GM18526 (cell line): Measurements from ENCODE around the gene FN3KRP.

Experiments
- POLR2A ChIP-seq: IDR thresholded peaks from 3 replicates; pipeline ENCODE4 v1.6.1; 2011; ENCODE audit not compliant: insufficient read length; ENCODE audit errors: extremely low read depth

FN3KRP gene, protein sequence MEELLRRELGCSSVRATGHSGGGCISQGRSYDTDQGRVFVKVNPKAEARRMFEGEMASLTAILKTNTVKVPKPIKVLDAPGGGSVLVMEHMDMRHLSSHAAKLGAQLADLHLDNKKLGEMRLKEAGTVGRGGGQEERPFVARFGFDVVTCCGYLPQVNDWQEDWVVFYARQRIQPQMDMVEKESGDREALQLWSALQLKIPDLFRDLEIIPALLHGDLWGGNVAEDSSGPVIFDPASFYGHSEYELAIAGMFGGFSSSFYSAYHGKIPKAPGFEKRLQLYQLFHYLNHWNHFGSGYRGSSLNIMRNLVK

DNA sequence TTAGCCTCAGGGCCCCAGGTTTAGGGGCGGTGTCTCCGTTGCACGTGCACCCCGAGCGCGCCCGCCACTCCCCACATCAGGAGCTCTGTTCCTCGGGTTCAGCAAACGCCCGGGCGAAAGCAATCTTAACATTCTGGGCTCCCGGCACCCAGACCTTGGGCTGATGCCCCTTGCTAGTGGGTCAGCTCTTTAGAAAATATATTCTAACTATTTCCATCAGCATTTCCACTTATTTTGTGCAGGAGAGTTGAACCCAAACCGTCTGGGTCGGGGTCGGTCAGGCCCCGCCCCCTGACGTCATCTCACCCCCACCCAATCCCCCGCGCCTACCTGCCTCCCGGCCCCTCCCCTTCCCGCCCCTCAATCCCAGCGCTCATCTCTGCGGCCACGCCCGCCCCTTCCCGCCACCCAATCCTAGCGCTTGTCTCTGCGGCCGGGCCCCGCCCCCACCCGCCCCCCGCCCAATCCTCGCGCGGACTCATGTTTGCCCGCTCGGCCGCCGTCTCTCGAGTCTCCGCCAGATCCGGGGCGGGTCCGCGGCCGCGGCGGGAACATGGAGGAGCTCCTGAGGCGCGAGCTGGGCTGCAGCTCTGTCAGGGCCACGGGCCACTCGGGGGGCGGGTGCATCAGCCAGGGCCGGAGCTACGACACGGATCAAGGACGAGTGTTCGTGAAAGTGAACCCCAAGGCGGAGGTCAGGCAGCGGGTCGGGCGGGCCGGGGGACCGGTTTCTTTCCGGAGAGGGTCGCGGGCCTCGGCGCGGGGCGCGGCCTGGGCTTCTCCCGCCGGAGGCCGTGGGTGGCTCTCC lies at the start of gene FN3KRP:
Gene FN3KRP (plus strand): TSS at position 504 of the 808 bp plus-strand sequence. CDS start 50 bp downstream, at position 554.
- peak; percentile 75 for TF ChIP-seq POLR2A

DNA sequence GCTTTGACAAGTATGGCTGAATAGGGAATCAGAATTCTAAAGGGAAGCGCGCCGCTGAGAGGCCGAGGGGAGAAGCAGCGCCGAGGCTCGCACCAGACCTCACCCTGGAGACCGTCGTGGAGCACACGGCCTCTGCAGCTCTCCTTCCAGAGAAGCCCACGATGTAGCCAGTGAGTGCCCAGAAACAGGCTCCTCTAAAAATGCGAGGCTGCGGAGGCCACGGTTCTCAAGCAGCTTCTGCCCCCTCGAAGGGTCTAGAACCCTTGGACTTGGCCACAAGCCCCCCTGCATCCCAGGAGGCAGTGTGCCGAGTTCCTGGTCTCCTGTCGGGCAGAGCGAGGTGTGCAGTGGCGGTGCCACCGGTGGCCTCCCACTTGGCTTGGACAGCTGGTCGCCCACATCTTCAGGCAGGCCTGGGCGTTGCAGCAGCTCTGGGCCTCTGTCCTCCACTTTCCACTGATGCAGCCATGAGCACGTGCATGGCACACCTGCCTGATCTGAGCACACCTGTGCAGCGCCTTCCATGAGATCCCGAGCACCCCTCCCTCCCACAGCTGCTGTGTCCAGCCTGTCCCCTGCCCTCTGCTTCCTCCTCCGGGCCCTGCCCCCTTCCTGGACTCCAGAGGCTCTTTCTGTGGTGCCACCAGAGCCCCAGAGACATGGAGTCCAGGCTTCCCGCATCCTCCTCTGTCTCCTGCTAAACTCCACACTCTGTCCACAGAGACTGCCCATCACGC lies 49.4 kb upstream of the FN3KRP start:
- TF ChIP-seq POLR2A, result no peak

DNA sequence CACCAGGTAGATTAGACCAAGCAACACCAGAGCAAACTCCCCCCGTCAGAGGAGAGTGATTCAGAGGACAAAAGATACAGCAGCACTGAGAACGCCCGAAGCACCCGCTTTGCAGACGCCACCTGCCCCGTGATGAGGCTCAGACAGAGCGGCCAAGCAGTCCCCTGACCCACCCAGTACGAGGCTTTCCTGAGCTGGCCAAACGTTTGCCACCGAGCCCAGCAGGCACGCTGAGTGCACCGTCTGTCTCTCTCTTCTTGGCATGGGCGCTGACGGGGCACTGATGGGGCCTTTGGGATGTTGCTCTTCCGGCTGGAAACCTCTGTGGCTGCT lies 48.9 kb upstream of the FN3KRP start:
- no peak for TF ChIP-seq POLR2A

DNA sequence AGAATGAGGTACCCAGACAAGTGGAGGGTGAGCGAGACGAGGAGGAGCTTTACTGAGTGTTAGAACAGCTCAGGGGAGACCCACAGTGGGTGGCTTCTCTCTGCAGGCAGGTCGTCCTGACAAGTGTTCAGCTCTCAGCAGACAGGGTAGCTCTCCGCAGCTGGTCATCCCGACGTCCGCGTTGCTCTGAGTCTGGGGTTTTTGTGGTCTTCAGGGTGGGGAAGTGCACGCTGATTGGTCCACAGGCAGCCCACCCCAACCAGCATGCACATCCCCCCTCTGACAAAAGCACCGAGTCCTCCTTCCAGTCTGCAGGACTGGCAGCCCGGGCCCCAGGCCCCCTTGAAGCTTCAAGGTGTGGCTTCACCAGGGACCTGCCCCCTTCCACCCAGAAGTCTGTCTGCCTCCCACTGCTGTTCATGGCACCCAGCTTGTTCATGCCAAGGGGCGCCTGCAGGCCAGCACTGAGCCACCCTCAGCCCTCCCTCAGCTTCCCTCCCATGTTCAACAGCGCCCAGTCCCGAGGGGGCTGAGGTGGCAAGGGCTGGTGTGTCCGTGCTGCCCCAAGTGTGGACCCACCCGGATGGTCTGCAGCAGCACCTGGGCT lies 48.4 kb upstream of the FN3KRP start:
- TF ChIP-seq POLR2A, result no peak

DNA sequence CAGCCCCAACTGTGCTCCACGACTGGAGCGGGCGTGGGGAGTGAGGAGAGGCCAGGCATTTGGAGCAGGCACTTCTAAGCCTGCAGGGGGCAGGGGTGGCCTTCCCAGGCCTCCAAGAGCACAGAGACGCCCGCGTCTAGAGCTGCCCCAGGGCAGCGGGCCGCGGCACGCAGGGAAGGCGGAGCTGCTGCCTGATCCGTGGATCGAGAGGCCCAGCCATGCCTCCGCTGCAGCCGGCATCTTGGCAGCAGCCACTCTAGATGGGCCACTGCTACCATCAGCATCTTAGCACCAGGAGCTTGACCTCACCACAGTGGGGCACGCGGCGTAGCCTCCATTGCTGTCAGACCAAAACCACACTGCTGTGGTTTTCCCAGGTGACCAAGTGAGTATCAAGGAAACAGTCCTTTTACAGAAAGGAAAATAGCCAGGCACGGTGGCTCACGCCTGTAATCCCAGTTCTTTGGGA lies 47.8 kb upstream of the FN3KRP start:
- TF ChIP-seq POLR2A, result no peak

DNA sequence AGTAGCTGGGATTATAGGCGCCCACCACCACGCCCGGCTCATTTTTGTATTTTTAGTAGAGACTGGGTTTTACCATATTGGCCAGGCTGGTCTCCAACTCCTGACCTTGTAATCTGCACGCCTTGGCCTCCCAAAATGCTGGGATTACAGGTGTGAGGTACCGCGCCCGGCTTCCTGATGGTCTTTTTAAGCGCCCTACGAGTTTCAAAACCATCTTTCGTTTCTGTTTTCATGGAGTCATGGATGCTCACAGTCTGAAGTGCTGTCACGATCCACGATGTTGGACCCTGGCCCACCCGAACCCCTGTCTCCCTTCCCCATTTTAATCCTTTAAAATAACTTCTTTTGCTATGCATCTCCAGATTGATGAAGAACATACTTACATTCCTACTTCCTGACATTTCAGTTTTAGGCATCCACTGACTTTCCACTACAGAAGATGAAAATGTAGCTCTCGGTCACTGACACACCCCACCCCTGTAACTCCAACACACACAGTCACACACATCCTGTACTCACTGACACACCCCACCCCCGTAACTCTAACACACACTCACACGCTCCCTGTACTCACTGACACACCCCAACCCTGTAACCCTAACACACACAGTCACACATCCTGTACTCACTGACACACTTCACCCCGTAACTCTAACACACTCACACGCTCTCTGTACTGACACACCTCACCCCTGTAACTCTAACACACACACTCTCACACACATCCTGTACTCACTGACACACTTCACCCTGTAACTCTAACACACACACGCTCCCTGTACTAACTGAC lies 45.6 kb upstream of the FN3KRP start:
- TF ChIP-seq POLR2A, result no peak

DNA sequence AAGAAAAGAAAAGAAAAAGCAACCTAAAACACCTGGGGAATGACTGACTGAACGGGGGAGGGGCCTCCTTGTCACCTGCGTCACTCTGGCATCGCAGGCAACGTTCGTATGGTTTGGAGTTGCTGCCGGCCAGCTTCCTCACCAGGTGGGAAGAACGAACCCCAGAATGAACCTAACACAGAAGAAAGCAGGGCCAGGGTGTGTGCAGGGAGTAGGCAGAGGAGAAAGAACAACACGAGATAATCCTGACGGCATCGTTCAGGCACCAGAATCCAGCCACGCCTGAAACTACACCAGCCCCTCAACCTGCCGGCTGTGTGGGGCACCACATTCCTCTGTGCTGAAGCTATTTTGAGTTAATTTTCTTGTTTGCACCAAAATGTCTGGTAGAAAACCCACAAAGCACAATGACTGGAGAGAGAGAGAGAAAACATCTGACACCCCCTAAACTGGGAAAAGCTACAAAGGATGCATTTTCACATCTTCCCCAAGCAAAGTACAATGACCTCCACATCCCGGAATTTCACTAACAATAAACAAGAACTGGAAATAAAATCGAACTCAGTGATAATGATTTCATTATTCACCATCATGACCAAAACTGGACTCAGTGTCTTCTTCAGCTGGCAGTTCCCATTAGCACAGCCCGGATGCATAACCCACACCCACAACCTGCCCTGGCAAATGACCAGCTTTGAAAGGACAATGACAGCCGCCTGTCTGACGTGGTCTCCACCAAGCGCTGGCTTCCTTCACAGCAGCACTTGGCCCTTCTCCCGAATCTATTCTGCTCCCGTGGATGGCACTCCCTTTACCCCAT lies 41.6 kb upstream of the FN3KRP start:
- TF ChIP-seq POLR2A, result no peak

DNA sequence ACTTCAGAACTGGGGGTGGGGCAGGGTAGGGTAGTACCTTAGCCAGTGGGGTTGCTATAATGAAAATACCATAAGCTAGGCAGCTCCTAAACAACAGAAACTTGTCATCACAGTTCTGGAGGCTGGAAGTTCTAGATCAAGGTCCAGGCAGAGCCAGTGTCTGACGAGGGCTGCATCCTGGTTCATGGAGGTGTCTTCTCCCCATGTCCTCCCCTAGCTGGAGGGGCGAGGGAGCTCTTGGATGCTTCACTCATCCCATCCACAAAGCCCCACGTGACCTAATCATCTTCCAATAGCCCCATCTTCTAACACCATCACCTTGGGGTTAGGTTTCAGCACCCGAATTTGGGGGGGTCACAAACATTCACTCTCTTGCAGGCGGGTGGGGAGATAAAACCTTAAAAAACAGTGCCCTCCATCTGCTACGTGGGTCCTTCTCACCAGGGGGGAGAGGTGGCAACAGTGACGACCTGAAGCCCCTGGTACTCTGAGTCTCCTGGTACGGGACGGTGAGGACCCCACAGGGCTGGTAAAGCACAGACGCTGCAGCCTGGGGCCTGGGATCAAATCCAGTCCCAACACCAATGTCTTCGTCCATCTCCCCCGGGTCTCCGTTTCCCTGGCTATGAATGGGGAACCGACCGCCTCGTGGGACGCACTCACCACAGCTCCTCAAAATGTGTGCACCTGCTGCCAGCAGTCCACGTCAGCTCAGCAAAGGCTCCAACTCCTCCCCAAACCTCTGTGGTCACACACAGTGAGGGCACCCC lies 40.8 kb upstream of the FN3KRP start:
- TF ChIP-seq POLR2A, result no peak

DNA sequence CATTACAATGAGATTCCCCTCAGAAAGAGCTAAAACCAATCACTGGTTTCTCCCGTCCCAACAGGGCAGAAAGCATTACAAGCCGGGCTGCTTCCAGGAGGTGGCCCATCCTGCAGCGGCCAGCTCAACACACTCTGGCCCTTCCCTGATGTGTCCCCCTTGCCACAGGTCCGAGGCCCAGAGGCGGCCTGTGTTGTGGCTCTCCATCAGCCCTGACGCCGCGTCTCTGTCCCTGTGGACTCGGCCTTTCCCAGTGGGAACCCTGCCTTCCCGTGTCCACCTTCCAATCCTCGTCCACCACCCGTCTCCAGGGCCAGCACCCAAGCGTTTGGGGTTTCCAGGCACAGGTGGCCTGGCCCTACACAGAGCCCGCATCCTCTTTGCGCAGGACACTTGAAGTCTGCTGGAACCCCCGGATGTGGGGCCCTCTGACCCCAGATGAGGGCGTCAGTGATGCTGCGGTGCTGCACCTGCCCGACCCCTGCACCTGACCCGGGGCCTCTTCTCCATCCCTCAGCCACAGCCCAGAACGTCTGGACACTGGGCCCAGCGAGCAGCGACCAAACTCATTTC lies 39.1 kb upstream of the FN3KRP start:
- no peak for TF ChIP-seq POLR2A

DNA sequence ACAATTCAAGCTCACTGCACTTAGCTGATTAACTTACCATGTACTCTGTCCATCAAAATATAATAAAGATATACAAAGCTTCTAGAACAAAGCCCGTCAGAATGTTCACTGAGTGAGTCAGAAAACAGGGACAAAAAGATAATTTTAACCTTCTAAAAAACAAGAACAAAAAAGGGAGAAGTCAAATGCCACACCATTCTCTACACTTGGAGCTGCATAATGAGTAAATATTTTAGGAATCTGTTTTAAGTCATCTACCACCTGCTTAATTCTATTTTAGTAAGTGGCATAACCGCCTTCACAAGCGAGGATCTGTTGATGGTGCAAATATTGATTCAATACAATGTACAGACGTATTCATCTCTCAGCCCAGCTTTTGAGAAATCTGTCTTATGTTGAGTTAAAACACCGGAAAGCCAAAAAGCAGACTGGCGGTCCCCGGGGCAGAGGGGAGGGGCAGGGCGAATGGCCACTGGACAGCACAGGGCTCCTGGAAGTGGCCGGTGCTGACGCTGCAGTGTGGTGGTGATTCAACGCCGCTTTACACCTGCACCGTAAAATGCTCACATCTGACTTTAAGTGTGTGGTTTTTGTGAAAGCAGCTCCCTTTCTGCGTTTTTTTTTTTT lies 38.1 kb upstream of the FN3KRP start:
- no peak for TF ChIP-seq POLR2A

DNA sequence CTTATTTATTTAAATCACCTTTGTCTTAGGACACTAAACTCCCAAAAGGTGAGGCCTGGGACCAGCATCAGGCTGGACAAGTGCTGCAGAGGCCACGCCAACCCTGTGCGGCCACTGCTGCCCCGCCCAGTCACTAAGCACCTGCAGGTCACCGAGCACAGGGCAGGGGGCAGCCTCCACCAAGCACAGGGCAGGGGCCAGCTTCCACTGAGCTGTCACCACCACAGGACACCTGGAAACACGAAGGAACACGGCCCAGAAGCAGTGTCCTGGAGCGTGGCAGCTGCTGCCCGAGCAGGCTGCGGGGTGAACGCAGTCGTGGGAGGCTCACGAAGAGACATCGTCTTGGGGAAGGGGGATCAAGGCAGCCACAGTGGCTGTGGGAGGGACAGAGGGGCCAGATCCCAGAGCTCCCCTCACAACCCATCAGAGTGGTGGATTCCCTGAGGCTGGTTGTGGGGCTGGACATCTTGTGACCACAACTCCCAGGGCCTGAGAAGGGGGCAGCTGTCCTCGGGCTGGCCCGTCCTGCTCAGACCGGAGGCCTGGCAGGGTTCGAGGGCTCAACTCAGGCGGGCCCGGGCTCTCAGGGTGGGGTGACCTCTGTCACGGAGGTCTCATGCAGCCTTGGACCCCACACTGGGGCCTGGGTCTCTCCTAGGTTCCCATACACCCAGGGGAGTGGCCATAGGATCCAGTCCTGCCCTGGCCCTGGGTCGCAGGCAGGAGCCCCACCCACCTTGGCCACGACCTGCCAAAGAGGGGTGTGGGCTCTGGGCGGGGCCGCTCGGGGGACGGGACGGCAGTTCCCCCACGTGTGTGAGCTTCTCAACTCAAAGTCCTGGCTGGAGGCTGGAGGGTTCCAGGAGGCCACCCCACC lies 36.7 kb upstream of the FN3KRP start:
- TF ChIP-seq POLR2A, result no peak
